HepG2 (cell line): ENCODE results near the gene ANKRD13D. TPM values are rescaled to one million over a fixed set of nuclear protein-coding genes. Genes with fewer than 3 reads are reported as not detected.

Experiments used
- ERF ChIP-seq: IDR thresholded peaks from 2 replicates; pipeline ENCODE4 v1.6.1; 2018; ENCODE audit warnings: missing biosample characterization, missing genetic modification reagents
- ETV5 ChIP-seq: IDR thresholded peaks from 2 replicates; pipeline ENCODE4 v1.6.1; 2018; ENCODE audit warnings: missing biosample characterization, missing genetic modification reagents, inconsistent platforms, borderline replicate concordance
- FIP1L1 ChIP-seq: fragments of 200-400 bp; formaldehyde crosslinking; IDR thresholded peaks from 2 replicates; pipeline ENCODE4 v1.6.1; 2018; ENCODE audit warnings: low read depth, mild to moderate bottlenecking, low read length, moderate library complexity, borderline replicate concordance; ENCODE audit not compliant: insufficient read depth
- MED1 ChIP-seq: sonication (generic); formaldehyde crosslinking; IDR thresholded peaks from 2 replicates; pipeline ENCODE4 v1.4.0; 2020; ENCODE audit warnings: missing genetic modification reagents
- MEIS1 ChIP-seq: sonication (generic); formaldehyde crosslinking; IDR thresholded peaks from 2 replicates; pipeline ENCODE4 v1.9.0; 2021; ENCODE audit warnings: mild to moderate bottlenecking, missing genetic modification reagents, moderate library complexity, borderline replicate concordance
- NCOR1 ChIP-seq: fragments of 200-600 bp; sonication (generic); IDR thresholded peaks from 2 replicates; pipeline ENCODE4 v1.7.0; 2017; ENCODE audit warnings: antibody characterized with exemption, low read length, borderline replicate concordance
- NR2F2 ChIP-seq: IDR thresholded peaks from 2 replicates; pipeline ENCODE4 v1.6.1; 2012; ENCODE audit warnings: low read depth, inconsistent platforms, borderline replicate concordance
- REL ChIP-seq: sonication (generic); formaldehyde crosslinking; conservative IDR thresholded peaks from 2 replicates; pipeline ENCODE4 v1.8.0; 2022; ENCODE audit warnings: mild to moderate bottlenecking, missing genetic modification reagents, moderate library complexity
- ZBTB7B ChIP-seq: sonication (generic); formaldehyde crosslinking; IDR thresholded peaks from 2 replicates; pipeline ENCODE4 v1.4.0; 2020; ENCODE audit warnings: missing genetic modification reagents
- ZNF224 ChIP-seq: sonication (generic); formaldehyde crosslinking; IDR thresholded peaks from 2 replicates; pipeline ENCODE4 v1.5.0; 2020; ENCODE audit warnings: mild to moderate bottlenecking, missing genetic modification reagents
- ZNF350 ChIP-seq: sonication (generic); formaldehyde crosslinking; IDR thresholded peaks from 2 replicates; pipeline ENCODE4 v1.4.0; 2020; ENCODE audit warnings: mild to moderate bottlenecking, low read depth, missing genetic modification reagents, borderline replicate concordance
- ZNF747 ChIP-seq: sonication (generic); formaldehyde crosslinking; IDR thresholded peaks from 2 replicates; pipeline ENCODE4 v1.8.1; 2023; ENCODE audit warnings: missing genetic modification reagents, mild to moderate bottlenecking, borderline replicate concordance
- polyA plus RNA-seq, 8 experiments: library from polyadenylated mRNA; depleted of rRNA in 3 of 8; stranded (reverse) in 7 of 8; unstranded in 1 of 8; fragments of >200 nt; fragmentation: Illumina TruSeq in 4 of 8; extraction: Trizol in 4 of 8; gene quantifications; 2 replicates each; pipeline versions ENCODE4 v1.2.1 to v1.2.3, GENCODE V29; 2011 to 2016; ENCODE audit warnings: low read depth in 4 of 8, missing spikeins in 1 of 8, mixed read lengths in 1 of 8; ENCODE audit not compliant: insufficient read depth in 1 of 8
- total RNA-seq, 5 experiments: library from RNA; depleted of rRNA; stranded (reverse); fragments of >200 nt; fragmentation: Illumina TruSeq; extraction: Trizol; gene quantifications; 2 replicates each; pipeline ENCODE4 v1.2.3, GENCODE V29; 2016; ENCODE audit warnings: low read depth in 1 of 5
- TF ChIP-seq, protein P1 (sequence below): sonication (generic); formaldehyde crosslinking; IDR thresholded peaks from 2 replicates; pipeline ENCODE4 v1.5.0; 2020; ENCODE audit warnings: mild to moderate bottlenecking, missing genetic modification reagents
- TF ChIP-seq, protein P2 (sequence below): sonication (generic); formaldehyde crosslinking; IDR thresholded peaks from 2 replicates; pipeline ENCODE4 v1.4.0; 2020; ENCODE audit warnings: missing genetic modification reagents

ANKRD13D gene
- total and polyA plus RNA-seq, 2 of the 13 experiments (the other 11 are each of a cell fraction or from before 2014, with no cell fraction given) = 18.6 to 27.3 TPM

DNA sequence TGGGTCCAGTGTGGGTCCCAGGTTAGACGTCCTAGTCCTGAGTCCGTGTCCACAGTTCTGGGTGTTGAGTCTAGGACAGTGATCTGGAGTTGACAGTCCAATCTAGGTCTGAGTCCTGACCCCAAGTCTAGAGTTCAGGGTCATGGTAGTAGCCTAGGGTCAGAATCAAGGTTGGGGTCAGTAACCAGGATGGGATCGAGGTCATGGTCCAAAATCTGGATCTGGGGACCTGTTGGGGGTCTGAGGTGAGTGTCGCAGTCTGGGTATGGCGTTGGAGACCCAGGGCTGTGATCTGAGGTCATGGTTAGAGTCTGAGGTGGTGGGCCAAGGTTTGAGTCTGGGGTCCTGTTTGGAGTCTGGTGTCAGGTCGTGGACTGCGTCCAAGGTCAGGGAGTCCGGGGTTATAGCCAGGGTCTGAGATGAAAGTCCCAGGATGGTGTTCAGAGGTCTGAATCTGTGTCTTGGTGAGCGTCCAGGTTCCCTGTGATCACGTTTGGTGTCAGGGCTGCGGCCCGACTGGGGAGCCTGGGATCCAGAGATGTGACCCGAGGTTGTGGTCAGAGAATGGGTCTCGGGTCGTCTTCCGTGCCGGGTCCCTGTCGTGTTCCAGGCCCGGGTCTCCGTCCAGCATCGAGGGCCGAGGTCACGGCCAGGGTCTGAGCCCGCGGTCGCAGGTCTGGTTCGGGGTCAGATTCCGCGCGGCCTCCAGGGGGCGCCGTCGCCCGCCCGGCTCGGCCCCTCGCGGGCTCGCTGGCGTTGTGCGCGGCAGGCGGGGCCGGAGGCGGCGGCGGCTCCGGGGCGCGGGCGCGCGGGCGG lies 23.3 kb upstream of the ANKRD13D start (continued):
- TF ChIP-seq, protein P1, sequence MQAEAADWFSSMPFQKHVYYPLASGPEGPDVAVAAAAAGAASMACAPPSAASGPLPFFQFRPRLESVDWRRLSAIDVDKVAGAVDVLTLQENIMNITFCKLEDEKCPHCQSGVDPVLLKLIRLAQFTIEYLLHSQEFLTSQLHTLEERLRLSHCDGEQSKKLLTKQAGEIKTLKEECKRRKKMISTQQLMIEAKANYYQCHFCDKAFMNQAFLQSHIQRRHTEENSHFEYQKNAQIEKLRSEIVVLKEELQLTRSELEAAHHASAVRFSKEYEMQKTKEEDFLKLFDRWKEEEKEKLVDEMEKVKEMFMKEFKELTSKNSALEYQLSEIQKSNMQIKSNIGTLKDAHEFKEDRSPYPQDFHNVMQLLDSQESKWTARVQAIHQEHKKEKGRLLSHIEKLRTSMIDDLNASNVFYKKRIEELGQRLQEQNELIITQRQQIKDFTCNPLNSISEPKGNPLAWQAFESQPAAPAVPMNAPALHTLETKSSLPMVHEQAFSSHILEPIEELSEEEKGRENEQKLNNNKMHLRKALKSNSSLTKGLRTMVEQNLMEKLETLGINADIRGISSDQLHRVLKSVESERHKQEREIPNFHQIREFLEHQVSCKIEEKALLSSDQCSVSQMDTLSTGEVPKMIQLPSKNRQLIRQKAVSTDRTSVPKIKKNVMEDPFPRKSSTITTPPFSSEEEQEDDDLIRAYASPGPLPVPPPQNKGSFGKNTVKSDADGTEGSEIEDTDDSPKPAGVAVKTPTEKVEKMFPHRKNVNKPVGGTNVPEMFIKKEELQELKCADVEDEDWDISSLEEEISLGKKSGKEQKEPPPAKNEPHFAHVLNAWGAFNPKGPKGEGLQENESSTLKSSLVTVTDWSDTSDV (CRISPR knock-in tag) = no peak
- TF ChIP-seq MEIS1 (CRISPR knock-in tag) (0 out of 2 replicates have a peak, but pooled peaks have one; percentile 42), ZNF224 (no peak), ETV5 (CRISPR knock-in tag) (peak; percentile 29; the same call in 1 of the 2 replicates), NR2F2 (peak; percentile 31; the same call in 1 of the 2 replicates), NCOR1 (0 out of 2 replicates have a peak, but pooled peaks have one; percentile 28), ZNF350 (CRISPR knock-in tag) (0 out of 2 replicates have a peak, but pooled peaks have one; percentile 46), FIP1L1 (no peak), REL (CRISPR knock-in tag) (no peak), ERF (0 out of 2 replicates have a peak, but pooled peaks have one; percentile 19), ZBTB7B (CRISPR knock-in tag) (0 out of 2 replicates have a peak, but pooled peaks have one; percentile 32), ZNF747 (CRISPR knock-in tag) (no peak), MED1 (CRISPR knock-in tag) (peak; percentile 45; the same call in 1 of the 2 replicates)
- TF ChIP-seq, protein P2, sequence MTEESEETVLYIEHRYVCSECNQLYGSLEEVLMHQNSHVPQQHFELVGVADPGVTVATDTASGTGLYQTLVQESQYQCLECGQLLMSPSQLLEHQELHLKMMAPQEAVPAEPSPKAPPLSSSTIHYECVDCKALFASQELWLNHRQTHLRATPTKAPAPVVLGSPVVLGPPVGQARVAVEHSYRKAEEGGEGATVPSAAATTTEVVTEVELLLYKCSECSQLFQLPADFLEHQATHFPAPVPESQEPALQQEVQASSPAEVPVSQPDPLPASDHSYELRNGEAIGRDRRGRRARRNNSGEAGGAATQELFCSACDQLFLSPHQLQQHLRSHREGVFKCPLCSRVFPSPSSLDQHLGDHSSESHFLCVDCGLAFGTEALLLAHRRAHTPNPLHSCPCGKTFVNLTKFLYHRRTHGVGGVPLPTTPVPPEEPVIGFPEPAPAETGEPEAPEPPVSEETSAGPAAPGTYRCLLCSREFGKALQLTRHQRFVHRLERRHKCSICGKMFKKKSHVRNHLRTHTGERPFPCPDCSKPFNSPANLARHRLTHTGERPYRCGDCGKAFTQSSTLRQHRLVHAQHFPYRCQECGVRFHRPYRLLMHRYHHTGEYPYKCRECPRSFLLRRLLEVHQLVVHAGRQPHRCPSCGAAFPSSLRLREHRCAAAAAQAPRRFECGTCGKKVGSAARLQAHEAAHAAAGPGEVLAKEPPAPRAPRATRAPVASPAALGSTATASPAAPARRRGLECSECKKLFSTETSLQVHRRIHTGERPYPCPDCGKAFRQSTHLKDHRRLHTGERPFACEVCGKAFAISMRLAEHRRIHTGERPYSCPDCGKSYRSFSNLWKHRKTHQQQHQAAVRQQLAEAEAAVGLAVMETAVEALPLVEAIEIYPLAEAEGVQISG = peak; percentile 56
- TF ChIP-seq, all 625 proteins: peak for 68
